HG03196 (cell line): ENCODE data around the gene ST8SIA4.
A peak's percentile ranks its signal among the peaks of the same experiment; 100 is the strongest.

Experiments
- ATAC-seq: cut with Tn5 transposase; IDR thresholded peaks from one replicate; pipeline ENCODE4 v1.9.1; 2021; ENCODE audit not compliant: unreplicated experiment

ST8SIA4 gene

DNA sequence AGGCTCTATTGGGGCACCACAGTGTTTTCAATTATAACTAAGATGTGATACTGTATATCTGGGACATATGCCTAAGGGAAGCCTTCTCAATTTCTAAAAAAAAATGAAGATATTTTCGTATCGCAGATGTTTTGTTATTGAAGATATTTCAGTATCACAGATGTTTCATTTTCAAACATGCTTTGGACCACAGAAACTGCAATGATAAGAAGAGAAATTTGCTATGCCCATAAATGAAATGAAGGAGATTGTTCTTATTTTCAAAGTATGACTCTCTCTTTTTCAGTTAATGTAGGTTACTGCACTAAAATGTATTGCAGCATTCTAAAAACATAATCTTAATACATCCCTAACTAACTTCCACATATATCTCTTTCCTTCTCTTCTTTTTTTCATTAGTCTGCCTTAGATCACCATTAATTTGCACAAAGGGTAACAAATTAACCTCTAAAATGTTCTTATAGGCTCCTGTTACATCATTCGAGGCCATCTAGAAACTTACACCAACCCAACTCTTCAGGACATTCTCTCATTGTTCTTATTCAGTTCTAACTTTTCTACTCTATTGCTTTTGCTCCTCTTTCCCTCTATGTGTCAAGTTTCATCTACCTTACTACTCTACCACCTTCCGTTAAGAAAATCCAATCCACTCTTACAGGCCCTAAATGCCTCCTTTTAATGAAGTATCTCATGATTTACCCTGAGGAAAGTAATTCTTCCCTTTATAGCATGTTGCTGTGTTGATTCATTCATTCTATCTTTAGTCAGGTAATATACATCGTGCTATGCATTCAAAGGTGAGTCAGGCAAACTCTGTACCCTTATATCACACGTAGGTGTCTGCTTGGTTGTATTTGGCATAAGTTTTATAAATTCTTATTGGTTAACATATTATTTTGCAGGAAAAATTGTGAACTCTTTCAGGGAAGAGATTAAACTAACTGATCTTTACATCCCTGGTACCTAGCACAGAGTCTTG, 70.5 kb downstream of the ST8SIA4 start:
- no peak for ATAC-seq

DNA sequence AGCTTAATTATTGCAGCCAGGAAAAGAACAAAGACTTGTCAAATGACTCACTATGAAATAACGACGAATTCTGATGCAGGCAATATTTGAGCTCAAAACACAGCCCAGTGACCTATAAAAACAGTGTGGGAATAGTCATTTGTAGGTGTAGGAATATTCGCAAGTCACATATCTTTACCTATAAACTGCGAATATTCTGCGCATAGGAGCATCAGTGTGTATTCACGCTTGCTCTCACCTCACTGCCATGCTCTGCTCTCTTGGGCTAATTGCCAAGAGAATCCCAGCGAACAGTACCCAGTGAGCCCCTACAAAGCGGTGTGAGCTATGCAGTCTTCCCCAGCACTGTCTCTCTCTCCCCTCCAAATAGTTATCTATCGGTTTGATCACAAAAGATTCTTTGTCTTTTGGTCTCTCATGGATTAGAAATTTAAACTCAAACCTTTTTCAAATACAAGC, 74.2 kb downstream of the ST8SIA4 start:
- no peak for ATAC-seq

DNA sequence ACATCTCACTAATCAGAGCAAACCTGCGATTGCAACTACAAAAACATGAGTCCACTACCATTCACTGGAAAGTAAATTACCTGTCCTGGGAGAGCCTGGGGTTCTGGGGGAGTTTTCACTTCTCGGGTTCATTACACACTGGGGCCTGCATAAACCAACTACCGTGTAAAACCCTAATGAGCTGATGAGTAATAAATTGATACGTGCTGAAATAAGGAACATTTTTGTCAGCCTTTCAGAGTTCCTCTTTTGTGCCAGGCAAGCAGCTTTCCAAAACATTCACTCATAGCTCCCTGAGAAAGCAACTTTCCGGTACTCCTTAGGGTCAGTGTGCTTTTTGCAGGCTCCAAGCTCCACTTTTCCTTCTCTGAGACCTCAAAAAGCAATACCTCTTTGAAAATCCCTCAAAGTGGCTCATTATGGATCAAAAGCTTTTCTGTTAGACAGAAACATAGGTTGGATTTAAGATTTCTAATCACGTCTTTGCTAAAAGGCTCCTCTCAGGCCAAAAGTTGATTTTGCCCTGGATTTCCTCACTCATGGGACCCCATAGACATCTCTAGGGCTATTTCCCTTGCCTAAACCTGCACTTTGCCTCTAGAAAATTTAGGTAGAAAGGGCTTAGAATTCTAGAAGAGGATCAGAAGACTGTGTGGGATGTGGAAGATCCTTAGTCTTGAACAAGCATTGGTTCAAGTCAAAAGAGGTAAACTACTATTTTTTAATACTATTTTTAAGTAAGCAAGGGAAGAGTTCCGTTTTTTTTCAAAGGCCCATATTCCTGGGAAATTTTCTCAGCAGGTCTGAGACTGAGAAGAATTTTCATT, 74.8 kb downstream of the ST8SIA4 start:
- ATAC-seq, result peak; percentile 74

DNA sequence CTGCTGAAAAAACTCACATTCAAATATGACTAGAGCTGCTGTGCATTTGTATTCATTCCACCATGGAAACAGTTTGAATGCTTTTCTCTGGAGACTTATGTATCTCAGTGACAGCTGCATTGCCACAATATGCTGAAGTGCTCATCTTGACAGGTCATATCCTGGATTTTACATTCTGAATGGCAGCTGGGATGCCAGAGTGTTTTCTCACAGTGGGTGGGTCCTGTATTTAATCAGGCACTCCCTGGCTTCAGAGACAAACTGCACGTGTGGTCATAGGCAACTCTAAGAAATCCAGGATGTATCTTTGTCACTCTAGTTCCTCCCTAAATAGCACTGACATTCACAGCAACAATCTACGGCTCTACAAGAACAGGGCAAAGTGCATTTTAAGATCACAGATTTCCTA, 75.6 kb downstream of the ST8SIA4 start:
- ATAC-seq, result peak; percentile 29

DNA sequence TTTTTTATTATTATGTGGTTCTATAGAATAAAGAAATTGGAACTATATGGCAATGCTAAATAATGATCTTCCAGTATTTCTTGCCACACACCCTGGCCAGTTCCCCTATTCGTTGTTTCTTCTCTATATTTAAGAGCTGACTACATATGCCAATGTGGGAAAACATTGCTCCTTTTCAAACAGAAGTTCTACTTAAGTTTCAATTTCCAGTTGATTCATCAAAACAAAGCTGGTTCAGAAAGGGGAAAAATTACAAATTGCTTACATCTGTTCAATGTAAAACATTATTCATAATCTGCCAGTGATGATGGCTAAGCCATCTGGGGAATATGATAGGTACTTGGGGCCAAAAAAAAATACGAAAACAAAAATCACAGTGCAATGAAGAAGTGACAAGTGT, 76.9 kb downstream of the ST8SIA4 start:
- peak; percentile 31 for ATAC-seq

DNA sequence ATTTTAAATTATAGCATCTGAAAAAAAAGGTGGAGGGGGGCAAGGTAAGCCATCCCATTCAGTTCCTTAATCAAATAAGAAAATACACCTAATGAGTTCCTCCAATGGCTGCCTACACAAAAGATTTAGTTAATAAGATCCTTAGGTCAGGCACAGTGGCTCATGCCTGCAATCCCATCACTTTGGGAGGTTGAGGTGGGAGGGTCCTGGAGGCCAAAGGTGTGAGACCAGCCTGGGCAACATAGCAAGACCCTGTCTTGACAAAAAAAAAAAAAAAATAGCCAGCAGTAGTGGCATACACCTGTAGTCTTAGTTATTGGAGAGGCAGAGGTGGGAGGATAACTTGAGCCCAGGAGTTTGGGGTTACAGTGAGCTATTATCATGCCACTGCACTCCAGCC, 78.4 kb downstream of the ST8SIA4 start:
- ATAC-seq, result no peak

DNA sequence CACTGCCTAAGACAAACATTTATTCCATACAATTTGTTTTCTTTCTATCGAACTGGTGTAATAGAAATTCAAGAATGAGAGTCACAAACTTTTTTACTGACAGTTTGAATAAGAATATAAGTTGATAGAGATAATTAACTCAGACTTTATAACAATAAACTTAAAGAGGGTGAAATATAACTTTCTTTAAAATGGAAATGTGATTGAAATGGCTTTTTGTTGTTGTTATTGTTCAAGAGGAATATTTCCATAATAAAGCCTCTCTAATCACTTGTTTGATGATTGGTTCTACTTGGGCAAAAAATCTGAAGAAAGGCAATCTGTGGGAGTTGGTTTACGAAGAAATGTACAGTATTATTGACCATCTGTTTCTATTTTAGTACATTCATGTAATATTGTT, 79.3 kb downstream of the ST8SIA4 start:
- ATAC-seq, result no peak

DNA sequence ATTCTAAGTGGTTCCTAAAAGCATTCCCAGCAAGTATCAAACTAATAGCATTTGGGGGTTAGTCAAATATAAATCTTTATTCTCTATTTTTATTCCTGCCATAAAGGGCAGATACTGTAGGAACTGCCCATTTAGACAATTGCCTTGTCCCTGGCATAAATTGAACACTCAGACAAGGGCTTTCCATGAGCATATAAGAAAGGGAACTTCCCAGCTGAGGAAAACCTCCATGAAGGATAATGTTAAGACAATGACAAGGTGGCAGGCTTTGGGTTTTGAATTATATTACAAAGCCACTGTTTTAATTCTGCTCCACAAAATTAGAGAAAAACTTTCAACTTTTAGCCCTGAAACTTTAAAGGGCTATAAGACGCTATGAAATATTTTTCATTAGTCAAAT, 81.3 kb downstream of the ST8SIA4 start:
- ATAC-seq, result no peak

DNA sequence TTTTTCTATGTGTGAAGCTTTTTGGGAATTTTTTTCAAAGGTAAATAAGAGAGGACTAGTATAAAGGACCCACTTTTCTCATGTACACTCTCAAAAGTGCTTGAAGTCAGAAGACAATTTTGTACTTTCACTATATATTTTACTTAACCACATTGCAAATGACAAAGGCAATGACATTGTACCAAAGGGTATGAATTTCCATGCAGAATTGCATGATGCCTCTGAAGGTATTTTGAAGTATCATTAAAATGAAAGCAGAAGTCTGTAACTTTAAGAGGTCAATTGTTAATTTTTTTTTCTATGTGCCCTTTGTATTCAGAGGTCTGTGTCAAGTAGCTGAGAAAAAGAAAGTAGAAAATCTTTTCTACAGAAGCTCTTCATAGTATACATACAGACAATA, 84.7 kb downstream of the ST8SIA4 start:
- ATAC-seq, result no peak

DNA sequence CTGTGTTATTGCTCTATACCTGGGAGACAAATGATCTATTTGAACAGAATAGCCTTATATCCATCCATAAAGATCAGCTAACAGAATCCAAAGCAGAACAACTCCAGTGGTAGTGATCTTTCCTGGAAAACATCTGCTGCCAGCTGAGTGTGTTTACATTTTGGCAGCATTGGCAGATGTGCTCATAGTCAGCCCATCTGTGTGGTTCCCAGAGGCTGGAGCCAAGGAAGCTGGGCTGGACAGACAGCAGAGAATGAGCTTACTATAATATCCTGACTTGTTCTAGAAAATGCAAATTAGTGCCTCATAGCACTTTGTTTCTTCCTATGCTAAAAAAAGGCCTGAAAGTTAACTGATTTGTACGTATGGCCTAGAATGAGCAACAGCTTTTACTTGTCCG, 99.7 kb downstream of the ST8SIA4 start:
- no peak for ATAC-seq

DNA sequence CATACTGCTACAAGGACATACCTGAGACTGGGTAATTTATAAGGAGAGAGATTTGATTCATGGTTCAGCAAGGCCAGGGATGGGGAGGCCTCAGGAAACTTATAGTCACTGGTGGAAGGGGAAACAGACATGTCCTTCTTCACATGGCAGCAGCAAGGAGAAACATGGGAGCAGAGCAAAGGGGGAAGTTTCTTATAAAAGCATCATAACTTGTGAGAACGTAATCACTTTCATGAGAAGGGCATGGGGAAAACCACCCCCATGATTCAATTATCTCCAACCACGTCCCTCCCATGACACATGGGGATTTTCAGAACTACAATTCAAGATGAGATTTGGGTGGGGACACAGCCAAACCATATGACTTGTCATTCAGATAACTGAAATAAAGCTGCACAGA, 100.9 kb downstream of the ST8SIA4 start:
- ATAC-seq, result no peak

DNA sequence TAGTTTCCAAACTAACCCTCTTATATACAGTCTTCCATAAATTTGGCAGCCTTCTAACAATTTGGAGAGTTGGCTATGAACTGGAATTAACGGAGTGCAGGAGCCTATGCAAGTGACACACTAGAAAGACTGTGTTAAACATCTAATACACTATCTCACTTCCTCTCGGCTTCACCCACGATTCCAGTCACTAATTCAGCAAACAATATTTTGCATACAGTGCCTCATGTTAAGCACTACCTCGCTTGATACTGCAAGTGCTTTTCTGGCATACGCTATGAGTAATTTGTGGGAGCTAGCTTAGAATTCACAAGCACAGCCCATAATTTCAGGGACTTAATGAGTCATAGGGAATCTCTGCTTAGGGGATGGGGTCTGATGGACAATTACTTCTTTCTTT, 102.5 kb downstream of the ST8SIA4 start:
- no peak for ATAC-seq

DNA sequence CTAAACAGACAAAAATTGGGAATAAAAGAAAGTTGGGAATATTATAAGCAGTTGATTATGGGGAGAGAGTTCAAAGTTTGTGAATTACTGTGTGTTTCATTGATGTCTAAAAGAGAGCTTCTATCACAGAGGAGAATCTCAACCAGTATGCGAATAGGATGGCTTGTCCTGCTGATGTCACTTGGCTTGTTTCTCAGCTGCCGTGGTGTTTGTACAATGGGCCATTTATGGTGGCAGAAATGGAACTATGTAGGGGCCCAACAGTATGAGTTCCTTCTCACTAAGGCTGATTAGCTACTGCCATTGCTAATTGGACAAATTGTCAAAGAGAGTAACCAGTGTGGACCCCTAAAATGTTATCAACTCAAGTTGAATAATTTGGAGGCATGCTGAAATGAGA, 103.9 kb downstream of the ST8SIA4 start:
- ATAC-seq, result no peak

DNA sequence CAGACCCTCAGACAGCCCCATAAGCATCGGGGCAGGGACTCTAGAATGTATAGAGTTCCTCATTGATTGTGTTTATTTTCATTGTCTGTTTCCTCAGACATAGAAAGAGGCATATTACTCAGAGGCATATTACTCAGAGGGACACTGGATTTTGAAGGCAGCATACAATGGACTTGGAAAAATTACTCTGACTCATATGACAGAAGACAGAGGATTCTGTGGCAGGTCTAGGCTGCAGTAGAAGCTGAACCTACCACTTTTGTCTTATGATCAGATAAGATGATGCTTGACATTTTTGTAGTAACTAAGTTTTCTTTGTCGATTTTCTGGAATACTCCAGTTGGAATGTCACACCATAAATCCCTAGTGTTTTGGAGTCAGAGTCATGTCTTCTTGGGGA, 105.2 kb downstream of the ST8SIA4 start:
- ATAC-seq, result no peak

DNA sequence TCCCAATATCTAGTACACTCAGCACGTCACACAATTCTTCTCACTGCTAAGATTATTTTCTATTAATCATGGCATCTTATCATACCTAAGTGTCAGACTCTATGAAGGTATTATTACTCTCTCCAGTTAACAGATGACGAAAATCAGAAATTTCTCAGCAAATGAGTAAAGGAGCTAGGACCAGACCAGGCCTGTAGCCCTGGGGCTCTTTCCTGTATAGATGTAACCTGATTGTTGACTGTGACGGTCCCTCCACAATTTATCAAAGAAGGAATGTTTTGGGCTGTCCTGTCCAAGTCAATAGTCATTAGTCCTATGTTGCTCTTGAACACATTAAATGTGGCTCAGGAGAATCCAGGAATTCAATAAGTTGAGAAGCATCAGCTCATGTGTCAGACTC, 106.2 kb downstream of the ST8SIA4 start:
- no peak for ATAC-seq

DNA sequence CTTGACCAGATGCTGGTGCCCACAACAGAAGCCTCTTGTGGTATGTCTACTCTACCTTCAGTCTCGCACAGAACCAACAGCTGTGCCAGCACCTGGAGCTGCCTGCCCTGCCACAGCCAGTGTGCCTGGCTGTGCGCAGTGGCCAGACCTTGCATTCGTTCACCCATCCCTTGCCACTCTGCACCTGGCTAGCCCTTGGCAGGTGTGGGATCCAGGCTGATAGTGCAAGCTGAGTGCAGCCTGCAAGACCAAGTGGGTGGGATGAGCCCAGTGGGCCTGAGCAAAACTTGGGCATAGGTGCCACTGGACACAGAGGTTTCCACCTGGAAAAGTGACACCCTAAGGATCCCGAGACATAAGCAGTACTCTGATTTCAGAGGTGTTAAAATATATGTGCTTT, 108.2 kb downstream of the ST8SIA4 start:
- ATAC-seq, result no peak

DNA sequence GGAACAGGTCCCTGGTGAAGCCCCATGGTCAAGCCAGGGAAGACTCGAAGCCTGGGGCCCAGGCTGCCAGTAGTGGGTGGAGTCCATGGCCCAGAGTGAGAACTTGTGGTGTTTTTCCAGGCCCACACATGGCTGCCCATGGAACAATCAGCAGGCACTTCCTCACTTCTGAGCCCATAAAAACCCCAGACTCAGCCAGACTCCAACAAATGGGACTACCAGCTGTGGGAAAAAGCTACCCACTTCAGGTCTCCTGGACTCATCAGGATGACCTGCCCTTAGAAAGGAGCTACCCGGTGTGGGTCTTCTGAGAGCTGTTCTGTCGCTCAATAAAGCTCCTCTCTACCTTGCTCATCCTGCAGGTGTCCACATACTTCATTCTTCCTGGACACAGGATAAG, 108.9 kb downstream of the ST8SIA4 start:
- no peak for ATAC-seq

DNA sequence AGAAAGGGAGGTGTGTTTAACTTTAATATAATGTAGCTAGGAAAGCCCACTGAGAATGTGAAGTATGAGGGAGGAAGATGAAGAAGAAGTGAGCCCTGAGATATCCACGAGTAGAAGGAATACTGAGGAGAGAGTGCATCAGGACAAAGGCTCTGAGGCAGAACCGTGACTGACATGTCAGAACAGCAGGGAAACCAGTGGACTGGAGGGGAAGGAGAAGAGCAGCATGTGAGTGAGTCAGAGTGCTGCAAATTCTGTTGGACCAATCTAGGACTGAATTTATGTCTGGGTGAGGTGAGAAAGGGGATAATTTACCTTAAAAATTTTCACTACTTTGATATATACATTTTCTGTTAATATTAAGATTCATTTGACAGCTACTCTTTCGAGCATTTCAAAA, 110.3 kb downstream of the ST8SIA4 start:
- no peak for ATAC-seq

DNA sequence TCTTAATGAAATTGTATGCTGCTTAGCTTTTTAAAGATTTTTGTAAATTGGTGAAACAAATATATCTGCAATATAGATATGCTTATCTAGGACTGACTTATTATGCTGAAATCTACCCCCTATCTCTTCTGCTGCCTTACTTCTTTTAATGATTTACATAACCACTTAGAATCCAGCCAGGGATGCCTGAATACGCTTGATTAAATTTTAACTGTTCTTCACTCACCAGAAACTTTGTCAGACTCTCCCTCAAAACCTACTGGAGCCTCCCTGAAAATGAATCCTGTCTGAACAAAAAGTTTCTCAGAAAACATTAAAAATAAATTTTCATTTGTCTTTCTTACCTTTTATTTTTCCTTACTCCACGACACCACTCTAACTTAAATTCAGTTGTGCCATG, 111.7 kb downstream of the ST8SIA4 start:
- ATAC-seq, result no peak

DNA sequence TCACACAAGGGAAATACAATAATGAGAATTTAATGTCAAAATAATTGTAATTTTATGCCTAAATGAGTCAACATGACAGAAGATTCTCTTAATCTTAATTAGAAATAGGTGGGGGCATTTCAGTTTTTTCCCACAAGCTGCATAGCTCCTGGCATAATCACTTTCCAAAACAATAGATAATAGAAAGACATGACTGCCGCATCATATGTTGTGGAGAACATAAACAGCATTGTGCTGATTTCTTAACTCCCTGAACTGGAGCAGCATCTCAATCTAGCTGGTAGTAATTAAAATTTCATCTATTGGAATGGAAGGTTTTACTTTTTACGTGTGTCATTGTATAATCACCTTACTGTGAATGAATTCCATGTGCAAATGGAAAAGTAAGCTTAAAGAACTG, 112.1 kb downstream of the ST8SIA4 start:
- ATAC-seq, result no peak

DNA sequence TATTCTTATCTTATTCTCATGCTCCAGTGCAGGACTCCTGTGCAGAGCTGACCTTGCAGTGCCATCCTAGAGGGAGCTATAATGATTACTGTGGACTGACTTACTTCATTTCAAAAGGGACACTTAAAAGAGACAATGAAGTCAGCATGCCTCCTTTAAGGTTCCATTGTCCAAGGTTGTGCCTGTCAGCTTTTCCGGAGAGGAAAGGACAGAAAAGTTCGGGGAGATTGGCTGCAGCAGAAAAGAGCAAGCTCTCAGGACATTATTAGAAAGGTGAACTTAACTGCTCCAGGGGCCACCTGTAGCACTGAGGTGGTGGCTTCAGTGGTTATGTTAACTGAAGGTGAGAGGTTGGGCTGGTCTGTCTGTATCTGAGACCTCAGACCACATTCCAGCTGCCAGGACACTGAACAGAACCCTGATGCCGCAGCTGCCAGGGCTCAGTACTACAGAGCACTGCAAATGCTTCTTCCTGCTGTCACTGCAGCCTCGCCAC, 112.9 kb downstream of the ST8SIA4 start:
- ATAC-seq, result peak; percentile 51

DNA sequence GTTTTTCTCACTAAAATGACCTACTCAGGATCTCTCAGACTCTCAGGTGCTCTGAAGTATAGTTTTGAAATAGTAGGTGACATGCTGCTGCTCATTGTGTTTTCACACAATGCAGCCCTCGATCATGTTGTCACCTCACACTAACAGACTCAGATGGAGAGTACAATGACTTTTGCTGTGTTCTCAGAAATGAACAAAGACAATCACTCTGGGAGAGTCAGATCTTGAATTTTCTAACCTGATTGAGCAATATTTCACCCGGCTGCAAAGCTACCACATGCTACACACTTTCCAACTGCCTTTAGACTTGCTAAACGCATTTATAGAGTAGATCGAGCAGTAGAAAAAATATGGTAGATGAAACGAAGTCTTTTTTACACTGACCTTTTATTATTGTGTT, 113.4 kb downstream of the ST8SIA4 start:
- ATAC-seq, result no peak
